IPS-NIHi11 (cell line): ENCODE data around the gene AFF1.
A peak's percentile ranks its signal among the peaks of the same experiment; 100 is the strongest.

Source experiments
- DNase-seq: peaks from one replicate; pipeline ENCODE4 v3.0.0; 2012; ENCODE audit warnings: mixed read lengths, low spot score

AFF1 gene

GRCh38 chr4:86919561-86920223 is 15.1 kb upstream of the AFF1 start:
- no peak for DNase-seq

- DNase-seq, result no peak
These were observed 13.1 kb upstream of the AFF1 start for GRCh38 chr4:86921608-86922252.

DNA sequence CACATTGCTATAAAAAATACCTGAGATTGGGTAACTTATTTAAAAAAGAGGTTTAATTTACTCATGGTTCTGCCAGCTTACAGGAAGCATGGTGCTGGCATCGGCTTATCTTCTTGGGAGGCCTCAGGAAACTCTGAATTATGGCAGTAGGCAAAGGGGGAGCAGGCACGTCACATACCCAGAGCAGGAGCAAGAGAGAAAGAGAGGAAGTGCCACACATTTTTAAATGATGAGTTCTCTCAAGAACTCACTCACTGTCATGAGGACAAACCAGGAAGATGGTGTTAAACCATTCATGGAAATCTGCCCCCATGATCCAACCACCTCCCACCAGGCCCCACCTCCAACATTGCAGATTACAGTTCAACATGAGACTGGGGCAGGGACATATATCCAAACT is 10.0 kb upstream of the AFF1 start:
- DNase-seq, result no peak

GRCh38 chr4:86926435-86927086 is 8.2 kb upstream of the AFF1 start:
- no peak for DNase-seq

GRCh38 chr4:86927843-86928395 is 6.9 kb upstream of the AFF1 start:
- peak; percentile 16 for DNase-seq

- DNase-seq, result no peak
These were observed 6.2 kb upstream of the AFF1 start for GRCh38 chr4:86928400-86929255.

DNA sequence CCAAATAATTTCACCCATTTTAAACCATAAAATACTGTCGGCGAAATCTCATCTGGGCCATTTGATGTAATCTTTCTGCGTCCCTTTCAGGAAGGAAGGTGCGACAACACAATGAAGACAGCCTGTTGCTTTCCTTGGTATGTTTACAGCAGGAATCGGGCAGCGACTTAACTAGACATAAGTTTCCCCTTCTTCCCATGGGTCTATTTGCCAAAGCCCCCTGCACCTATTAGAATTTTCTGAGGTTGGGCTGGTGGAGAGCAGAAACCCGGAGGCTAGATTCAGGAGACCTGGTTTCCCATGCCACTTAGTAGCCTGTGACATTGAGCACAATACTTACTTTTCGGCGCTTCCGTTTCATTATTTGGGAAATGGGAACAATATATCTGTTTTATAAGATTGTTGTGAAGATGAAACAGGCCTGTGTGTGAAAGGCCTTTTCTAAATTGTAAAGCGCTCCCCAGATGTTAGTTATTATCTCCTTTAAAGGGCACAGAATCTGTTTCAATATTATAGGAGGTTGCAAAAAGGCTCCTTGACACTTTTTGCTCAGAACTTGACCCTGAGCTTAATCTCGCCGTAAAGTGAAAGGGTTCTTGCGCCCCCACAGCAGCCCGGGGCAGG is 552 bp upstream of the AFF1 start:
- DNase-seq, result no peak

DNA sequence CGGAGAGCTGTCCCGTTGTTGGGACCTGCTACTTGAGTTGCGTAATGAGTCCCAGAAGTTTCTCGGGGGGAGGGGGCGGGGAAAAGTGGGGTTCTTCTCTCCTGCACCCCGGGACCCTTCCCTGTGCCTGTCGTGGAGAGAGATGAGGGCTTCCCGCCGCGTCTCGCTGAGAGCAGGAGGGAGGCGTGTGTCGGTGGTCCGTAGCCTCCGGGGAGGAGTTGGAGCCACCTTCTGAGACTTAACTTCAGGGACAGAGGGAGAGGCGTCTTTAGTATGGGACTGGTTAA is 698 bp downstream of the AFF1 start:
- DNase-seq, result peak; percentile 11

DNA sequence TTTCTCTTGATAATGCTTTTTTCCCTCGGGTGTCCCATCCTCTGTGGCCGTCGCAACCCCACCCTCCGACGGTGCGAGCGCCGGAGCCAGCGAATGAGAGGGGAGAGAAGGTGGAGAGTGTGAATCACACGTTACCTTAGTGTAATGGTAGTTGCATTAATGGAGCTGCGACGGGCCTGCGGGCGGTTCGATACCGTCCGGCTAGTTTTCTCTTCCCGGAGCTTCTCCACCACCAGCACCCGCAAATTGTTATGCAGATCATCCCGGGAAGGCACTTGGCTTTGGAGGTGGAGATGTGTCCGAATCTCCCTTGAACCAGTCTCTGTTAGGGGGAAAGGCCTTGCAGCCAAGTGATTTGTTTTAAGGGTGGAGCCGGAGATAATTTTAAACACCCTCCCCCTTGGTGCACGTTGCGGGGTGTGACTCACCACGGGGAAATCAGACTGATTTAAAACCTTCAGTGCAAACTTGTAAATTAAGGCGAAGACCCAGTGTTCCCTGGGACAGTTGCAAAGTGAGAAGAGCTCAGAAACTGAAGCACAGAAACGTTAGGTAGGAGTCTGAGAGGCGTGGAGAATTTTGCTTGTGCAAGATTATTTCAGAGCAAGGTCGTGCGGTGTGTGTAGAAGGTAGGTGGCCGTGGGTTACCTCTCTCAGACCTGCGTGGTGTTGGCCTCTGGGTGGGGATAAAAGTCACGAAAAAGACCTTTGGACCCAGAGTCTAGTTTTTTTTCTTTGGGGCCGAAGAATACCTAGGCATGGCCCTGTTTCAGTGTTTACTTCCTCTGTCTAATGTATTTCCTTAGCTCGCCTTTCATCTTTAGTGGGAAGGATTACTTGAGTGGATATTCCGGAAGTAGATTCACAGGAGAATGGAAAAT is 1.3 kb downstream of the AFF1 start:
- peak; percentile 65 for DNase-seq

DNA sequence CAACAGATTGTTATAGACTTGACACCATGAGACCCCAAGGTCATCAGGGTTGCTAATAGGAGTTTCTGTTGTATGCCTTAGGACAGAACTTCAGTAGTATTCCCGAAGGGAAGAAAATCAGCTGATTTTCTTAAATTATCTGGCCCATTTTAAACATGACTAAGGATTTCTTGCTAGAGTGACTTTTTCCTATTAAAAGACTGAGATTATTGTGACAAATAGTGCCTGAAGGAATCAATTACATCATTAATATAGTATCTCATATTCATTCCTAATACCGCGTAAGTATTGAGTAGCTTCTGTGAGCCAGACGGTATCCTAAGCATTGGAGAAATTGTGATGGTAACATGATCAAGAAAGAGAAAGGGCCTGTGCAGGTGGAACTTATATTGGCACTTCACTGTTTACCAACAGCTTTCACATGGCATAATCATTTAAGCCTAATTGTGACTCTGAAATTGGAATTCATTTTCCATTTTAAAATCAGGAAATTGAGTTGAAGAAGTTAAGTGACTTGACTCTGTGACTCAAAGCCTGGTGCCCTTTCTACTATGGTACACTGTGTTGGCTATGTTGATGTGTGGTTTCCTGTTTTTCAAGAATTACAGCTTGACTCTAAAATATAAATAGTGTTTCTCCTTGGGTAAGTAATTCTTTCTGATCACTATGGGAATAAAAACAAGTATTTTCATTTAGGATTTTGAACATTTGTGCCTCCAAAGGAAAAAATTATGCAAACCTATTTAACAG is 4.1 kb downstream of the AFF1 start:
- no peak for DNase-seq

DNA sequence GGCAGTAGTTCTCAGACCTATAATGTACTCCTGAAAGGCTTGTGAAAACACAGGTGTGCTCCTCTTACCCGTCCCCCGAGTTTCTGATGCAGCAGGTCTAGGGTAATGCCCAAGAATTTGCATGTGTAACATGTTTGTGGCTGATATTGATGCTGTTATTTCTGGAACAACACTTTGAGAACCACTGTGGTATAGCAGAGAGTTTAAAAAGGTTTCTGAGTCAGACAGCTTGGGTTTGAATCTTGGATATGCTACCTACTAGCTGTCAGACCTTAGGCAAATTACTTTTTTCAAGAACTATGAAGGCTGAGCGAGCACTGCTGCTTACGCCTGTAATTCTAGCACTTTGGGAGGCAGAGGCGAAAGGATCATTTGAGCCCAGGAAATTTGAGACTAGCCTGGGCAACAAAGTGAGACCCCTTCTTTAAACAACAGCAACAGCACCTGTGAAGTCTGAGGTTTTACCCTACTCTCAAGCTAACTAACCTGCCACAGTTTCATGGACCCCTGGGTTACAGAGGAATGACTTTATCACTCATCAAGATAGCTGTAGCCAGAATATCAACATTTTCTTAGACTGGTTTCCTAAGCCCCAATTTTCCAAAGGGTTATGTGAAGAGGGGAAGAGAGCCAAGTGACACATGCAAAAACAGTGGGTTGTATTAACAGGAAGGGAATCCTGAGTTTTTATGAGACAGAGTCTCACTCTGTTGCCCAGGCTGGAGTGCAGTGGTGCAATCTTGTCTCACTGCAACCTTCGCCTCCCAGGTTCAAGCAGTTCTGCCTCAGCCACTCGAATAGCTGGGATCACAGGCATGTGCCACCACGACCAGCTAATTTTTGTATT is 5.1 kb downstream of the AFF1 start:
- DNase-seq, result no peak

- DNase-seq, result no peak
These were observed 6.2 kb downstream of the AFF1 start for GRCh38 chr4:86940920-86941460.

DNA sequence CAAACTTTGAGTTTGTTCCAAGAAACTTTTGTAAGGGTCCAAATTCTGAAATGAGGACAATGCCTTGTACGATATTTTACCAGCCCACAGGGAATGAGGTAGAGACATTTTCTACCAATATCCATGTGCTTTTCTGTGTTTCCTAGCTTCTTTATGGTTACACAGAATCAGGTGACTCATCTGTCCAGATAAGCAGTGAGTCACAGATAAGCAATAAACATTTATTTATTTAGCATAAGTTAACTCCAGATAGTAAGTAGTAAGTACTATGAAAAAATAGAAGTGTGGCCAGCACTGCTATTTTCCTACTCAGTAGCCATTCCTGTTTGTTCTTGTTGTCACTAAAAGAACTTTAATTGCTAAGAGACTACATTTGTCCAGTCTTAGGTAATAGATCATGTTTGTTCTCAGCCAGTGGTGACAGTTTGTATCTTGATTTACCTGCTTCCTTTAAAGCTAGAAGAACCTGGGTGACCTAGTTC is 7.4 kb downstream of the AFF1 start:
- DNase-seq, result no peak

DNA sequence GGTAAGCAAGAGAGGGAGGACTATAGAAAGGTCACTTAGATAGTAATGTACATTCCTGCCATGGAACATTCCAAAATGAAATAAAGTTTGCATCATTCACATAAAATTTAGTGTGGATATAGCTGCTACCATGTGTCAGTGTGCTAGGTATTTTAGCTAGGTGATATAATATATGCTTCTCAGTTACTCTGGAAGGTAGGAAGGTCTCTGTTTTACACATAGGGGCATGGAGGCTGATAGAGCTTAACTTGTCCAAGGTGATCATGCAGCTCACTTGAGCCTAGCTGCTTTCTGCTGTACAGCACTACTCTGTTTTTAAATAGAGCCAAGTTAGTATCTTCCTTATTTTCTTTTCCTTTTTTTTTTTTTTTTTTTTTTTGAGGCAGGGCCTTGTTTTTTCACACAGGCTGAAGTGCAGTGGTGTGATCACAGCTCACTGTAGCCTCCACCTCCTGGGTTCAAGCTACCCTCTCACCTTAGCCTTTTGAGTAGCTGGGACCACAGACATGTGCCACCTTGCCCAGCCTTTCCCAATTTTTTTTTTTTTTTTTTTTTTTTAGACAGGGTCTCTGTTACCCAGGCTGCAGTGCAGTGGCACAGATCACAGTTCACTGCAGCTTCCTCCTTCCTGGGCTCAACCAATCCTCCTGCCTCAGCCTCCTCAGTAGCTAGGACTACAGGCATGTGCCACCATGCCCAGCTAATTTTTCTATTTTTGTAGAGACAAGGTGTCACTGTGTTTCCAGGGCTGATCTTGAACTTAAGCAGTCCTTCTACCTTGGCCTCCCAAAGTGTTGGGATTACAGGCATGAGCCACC is 10.4 kb downstream of the AFF1 start:
- no peak for DNase-seq

- no peak for DNase-seq
These were observed 12.2 kb downstream of the AFF1 start for GRCh38 chr4:86946868-86947500.

GRCh38 chr4:86947501-86948120 is 12.8 kb downstream of the AFF1 start:
- DNase-seq, result no peak

DNA sequence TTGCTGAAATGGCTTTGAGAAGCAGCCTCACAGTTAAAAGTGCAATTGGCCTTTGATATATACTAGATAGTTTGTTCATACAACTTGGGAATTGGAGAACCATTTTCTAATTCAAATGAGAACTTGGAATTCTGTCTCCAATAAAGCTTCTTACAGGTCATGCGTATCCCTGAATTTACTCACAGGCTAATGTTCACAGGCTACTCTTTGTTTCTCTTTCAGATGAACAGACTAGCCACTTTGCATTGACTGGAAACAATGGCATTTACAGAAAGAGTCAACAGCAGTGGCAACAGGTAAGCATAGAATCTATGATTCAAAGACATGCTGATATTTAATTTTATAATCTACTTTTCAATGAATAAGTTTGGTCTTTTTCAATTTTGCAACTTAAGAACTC is 13.5 kb downstream of the AFF1 start:
- peak; percentile 14 for DNase-seq
